PFSK-1 (cell line): ENCODE data around the gene TMEM54.

ENCODE experiments used
- FOXP2 ChIP-seq: optimal IDR thresholded peaks from 2 replicates; pipeline ENCODE3; 2011; ENCODE audit warnings: borderline replicate concordance, control low read depth, inconsistent platforms; ENCODE audit not compliant: insufficient read depth; ENCODE audit errors: extremely low read length, extremely low read depth
- POLR2AphosphoS5 ChIP-seq: IDR thresholded peaks from 2 replicates; pipeline ENCODE4 v1.6.1; 2012; ENCODE audit warnings: low read depth, mild to moderate bottlenecking, control low read depth, low read length, moderate library complexity
- REST ChIP-seq, 2 experiments: IDR thresholded peaks; 2 replicates each; pipeline versions ENCODE4 v1.6.1 to v1.8.0; 2011 to 2012; ENCODE audit warnings: low read depth in 2 of 2, low read length in 2 of 2, control low read depth in 1 of 2, inconsistent platforms in 1 of 2, mild to moderate bottlenecking in 1 of 2, moderate library complexity in 1 of 2; ENCODE audit not compliant: insufficient read depth in 1 of 2
- SIN3A ChIP-seq: IDR thresholded peaks from 2 replicates; pipeline ENCODE4 v1.6.1; 2012; ENCODE audit warnings: mild to moderate bottlenecking, low read length, moderate library complexity, borderline replicate concordance; ENCODE audit not compliant: insufficient read depth
- TAF1 ChIP-seq: IDR thresholded peaks from 2 replicates; pipeline ENCODE4 v1.6.1; 2012; ENCODE audit warnings: low read length, control low read depth, borderline replicate concordance; ENCODE audit not compliant: insufficient read depth

TMEM54 gene

GRCh38 chr1:32904797-32905196 lies 3.6 kb upstream of the TMEM54 start:
- TF ChIP-seq TAF1 (no peak), POLR2AphosphoS5 (no peak), FOXP2 (no peak), SIN3A (no peak), REST (IDR thresholded peaks at IDR 0.05; ENCODE audit: insufficient read depth in 1 of 2, low read depth in 2 of 2, low read length in 2 of 2) (no peak)

DNA sequence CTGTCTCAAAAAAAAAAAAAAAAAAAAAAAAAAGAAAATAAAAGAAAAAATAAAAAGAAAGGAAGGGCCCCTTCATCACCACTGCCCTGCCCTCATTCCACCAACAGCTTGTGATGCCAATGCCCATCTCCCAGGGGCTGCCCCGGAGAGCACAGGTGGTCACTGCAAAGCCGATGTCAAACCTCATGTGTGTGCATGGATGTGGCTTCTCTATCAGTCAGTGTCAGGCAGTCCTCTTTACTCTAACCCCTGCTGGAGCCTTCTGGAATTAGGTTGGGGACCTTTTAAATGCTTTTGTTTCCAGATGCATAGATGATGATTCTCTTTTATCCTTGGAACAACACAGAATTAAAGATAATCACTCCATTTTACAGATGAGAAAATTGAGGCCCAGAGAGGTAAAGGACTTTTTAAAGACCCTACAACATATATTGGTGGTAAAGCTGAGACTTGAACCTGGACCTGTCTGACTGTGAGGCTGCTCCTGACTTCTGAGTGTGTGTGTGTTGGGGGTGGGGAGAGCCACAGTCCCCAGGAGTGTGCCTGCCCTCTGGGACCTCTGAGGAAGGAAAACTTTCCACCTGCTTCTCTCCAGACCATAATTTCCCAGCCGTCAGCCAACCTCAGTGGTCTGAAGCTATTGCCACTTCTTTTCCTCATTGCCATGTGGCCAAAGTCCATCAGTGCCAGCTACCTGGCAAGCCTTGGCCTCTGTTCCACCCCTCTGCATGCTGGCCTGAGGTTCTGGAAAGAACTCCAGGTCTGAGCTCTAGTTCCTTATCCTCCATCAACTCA lies 3.0 kb upstream of the TMEM54 start:
- TF ChIP-seq FOXP2 (no peak), TAF1 (no peak), SIN3A (no peak), REST (IDR thresholded peaks at IDR 0.05; ENCODE audit: insufficient read depth in 1 of 2, low read depth in 2 of 2, low read length in 2 of 2) (no peak), POLR2AphosphoS5 (no peak)

- TF ChIP-seq SIN3A, result no peak
- TF ChIP-seq POLR2AphosphoS5, result no peak
- no peak for TF ChIP-seq TAF1
- no peak for TF ChIP-seq REST (IDR thresholded peaks at IDR 0.05; ENCODE audit: insufficient read depth in 1 of 2, low read depth in 2 of 2, low read length in 2 of 2)
- TF ChIP-seq FOXP2, result no peak
These were observed 1.3 kb upstream of the TMEM54 start for GRCh38 chr1:32902535-32902920.

DNA sequence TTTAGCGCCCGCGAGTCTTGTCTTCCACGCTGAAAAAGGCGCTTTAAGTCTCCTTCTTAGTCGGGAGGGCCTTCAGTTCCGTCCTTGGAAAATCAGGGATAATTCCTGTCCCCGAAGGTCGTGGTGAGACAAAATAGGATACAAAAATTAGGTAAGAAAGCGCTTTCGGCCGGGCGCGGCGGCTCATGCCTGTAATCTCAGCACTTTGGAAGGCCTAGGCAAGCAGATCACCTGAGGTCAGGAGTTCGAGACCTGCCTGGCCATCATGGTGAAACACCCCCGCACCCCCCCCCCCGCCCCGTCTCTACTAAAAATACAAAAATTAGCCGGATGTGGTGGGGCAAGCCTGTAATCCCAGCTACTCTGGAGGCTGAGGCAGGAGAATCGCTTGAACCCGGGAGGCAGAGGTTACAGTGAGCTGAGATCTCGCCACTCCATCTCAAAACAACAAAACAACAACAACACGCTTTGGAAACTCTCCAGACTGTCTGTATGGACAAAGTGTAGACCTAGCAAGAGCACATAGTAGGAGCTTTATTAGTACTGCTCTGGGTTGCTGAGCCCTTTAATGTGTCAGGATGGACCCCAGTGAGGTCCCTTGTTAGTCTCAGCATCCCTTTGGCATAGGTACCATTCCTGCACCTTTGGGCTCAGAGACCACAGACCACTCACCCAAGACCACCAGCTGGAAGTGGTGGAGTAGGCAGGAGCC lies 790 bp upstream of the TMEM54 start:
- TF ChIP-seq POLR2AphosphoS5 (no peak), TAF1 (no peak), FOXP2 (no peak), SIN3A (no peak), REST (IDR thresholded peaks at IDR 0.05; ENCODE audit: insufficient read depth in 1 of 2, low read depth in 2 of 2, low read length in 2 of 2) (no peak)
